ENCODE data around the gene SLC19A2. TPM values are rescaled to one million over a fixed set of nuclear protein-coding genes. Genes with fewer than 3 reads are reported as not detected.

Gene SLC19A2
- total RNA-seq, 1 experiment from 2014 or later = 31.5 TPM

- TSS peak; percentile 80 for BruUV-seq (replicated peaks)
- H3K4me1 Mint-ChIP-seq (ENCODE audit: low read depth, unreplicated experiment) = peaks cover 26% of the 10 kb centered on the region
These were observed 722 bp upstream of the SLC19A2 start for GRCh38 chr1:169486281-169487051.

GRCh38 chr1:169484683-169485430 lies 887 bp downstream of the SLC19A2 start:
- H3K4me3 ChIP-seq (ENCODE audit: low read depth, low read length) = peak overlapping the region; percentile 85
- no peak for TF ChIP-seq CTCF (IDR thresholded peaks at IDR 0.05; ENCODE audit: insufficient read depth in 1 of 2, low read depth in 1 of 2, low read length in 1 of 2, severe bottlenecking in 1 of 2, unreplicated experiment in 1 of 2)
- no peaks in the 10 kb centered on the region for H3K27me3 ChIP-seq (replicated peaks; ENCODE audit: control insufficient read depth, insufficient read depth, low read length)
- Mint-ChIP-seq H3K9me3 (ENCODE audit: unreplicated experiment) (no peaks in the 10 kb centered on the region), H3K36me3 (ENCODE audit: insufficient read depth, unreplicated experiment) (peaks cover 25% of the 10 kb centered on the region), H3K4me1 (ENCODE audit: low read depth, unreplicated experiment) (peaks cover 38% of the 10 kb centered on the region), H3K27me3 (ENCODE audit: insufficient read depth, unreplicated experiment) (no peaks in the 10 kb centered on the region), H3K27ac (ENCODE audit: unreplicated experiment) (peak overlapping the region; percentile 94), H3K4me3 (ENCODE audit: unreplicated experiment) (peak overlapping the region; percentile 89)
- ChIA-PET CTCF (interaction anchor here (1.2 to 1.9 kb wide), 5 partner anchors 13 to 62 kb away, joined by 4 to 15 read pairs (median 5); no protein-coding TSS in a partner anchor), POLR2A (interaction anchor here (0.7 to 2.0 kb wide), 7 partner anchors 13 to 1107 kb away, joined by 3 to 14 read pairs (median 4); no protein-coding TSS in a partner anchor)
- BruUV-seq (replicated peaks) = TSS peak; percentile 29
- intact Hi-C loops (cut with micrococcal nuclease; ENCODE audit: unreplicated experiment) = loop anchor here (1.0 kb wide), 3 partner anchors 19 to 61 kb away; no protein-coding TSS in a partner anchor
- H3K36me3 ChIP-seq (ENCODE audit: control insufficient read depth, insufficient read depth, low read length) = no peaks in the 10 kb centered on the region
- H3K4me1 ChIP-seq = peaks cover 42% of the 10 kb centered on the region
- DNase-seq = peak; percentile 82 to 83
- H3K9me3 ChIP-seq = no peaks in the 10 kb centered on the region

More at GRCh38 chr1:169486281-169487051, 722 bp upstream of the SLC19A2 start:
- Mint-ChIP-seq H3K9me3 (ENCODE audit: unreplicated experiment) (no peaks in the 10 kb centered on the region), H3K27me3 (ENCODE audit: insufficient read depth, unreplicated experiment) (no peaks in the 10 kb centered on the region), H3K4me3 (ENCODE audit: unreplicated experiment) (peak overlapping the region; percentile 89), H3K27ac (ENCODE audit: unreplicated experiment) (peak overlapping the region; percentile 94), H3K36me3 (ENCODE audit: insufficient read depth, unreplicated experiment) (peaks cover 25% of the 10 kb centered on the region)
- H3K9me3 ChIP-seq = no peaks in the 10 kb centered on the region
- no peaks in the 10 kb centered on the region for H3K36me3 ChIP-seq (ENCODE audit: control insufficient read depth, insufficient read depth, low read length)
- H3K4me3 ChIP-seq (ENCODE audit: low read depth, low read length) = peak overlapping the region; percentile 56
- H3K27me3 ChIP-seq (replicated peaks; ENCODE audit: control insufficient read depth, insufficient read depth, low read length) = no peaks in the 10 kb centered on the region
- DNase-seq = no peak
- H3K4me1 ChIP-seq = peaks cover 35% of the 10 kb centered on the region
- no peak for TF ChIP-seq CTCF (IDR thresholded peaks at IDR 0.05; ENCODE audit: insufficient read depth in 1 of 2, low read depth in 1 of 2, low read length in 1 of 2, severe bottlenecking in 1 of 2, unreplicated experiment in 1 of 2)
- ChIA-PET CTCF (interaction anchor here (0.8 to 1.9 kb wide), 7 partner anchors 11 to 323 kb away, joined by 3 to 15 read pairs (median 4); no protein-coding TSS in a partner anchor), POLR2A (interaction anchor here (0.8 to 2.0 kb wide), 7 partner anchors 11 to 1105 kb away, joined by 3 to 14 read pairs (median 4); no protein-coding TSS in a partner anchor)
- intact Hi-C loops (cut with micrococcal nuclease; ENCODE audit: unreplicated experiment) = loop anchor here (1.0 kb wide), 1 partner anchor 23 kb away; no protein-coding TSS in a partner anchor

GRCh38 chr1:169484101-169484500 lies 1.6 kb downstream of the SLC19A2 start:
- Histone ChIP-seq H3K27me3 (replicated peaks; ENCODE audit: control insufficient read depth, insufficient read depth, low read length) (no peaks in the 10 kb centered on the region), H3K36me3 (ENCODE audit: control insufficient read depth, insufficient read depth, low read length) (no peaks in the 10 kb centered on the region), H3K9me3 (no peaks in the 10 kb centered on the region), H3K4me3 (ENCODE audit: low read depth, low read length) (peak overlapping the region; percentile 85), H3K4me1 (peaks cover 45% of the 10 kb centered on the region)
- intact Hi-C loops (cut with micrococcal nuclease; ENCODE audit: unreplicated experiment) = no loop called here
- peaks cover 45% of the 10 kb centered on the region for H3K4me1 Mint-ChIP-seq (ENCODE audit: low read depth, unreplicated experiment)
- H3K4me3 Mint-ChIP-seq (ENCODE audit: unreplicated experiment) = peak overlapping the region; percentile 89
- H3K27me3 Mint-ChIP-seq (ENCODE audit: insufficient read depth, unreplicated experiment) = no peaks in the 10 kb centered on the region
- ChIA-PET CTCF (no interaction called here), POLR2A (no interaction called here)
- peak overlapping the region; percentile 94 for H3K27ac Mint-ChIP-seq (ENCODE audit: unreplicated experiment)
- TF ChIP-seq CTCF (IDR thresholded peaks at IDR 0.05; ENCODE audit: insufficient read depth in 1 of 2, low read depth in 1 of 2, low read length in 1 of 2, severe bottlenecking in 1 of 2, unreplicated experiment in 1 of 2) = no peak
- peaks cover 25% of the 10 kb centered on the region for H3K36me3 Mint-ChIP-seq (ENCODE audit: insufficient read depth, unreplicated experiment)
- DNase-seq = no peak
- BruUV-seq (replicated peaks) = no TSS peak
- no peaks in the 10 kb centered on the region for H3K9me3 Mint-ChIP-seq (ENCODE audit: unreplicated experiment)

Measured in Caco-2 (cell line).